ENCODE measurements around the gene STAC2.

Gene STAC2

GRCh38 chr17:39209317-39210092 is 16.2 kb downstream of the STAC2 start:
- DNase-seq: peak; percentile 62

- no peak for DNase-seq
These were observed 16.9 kb downstream of the STAC2 start for GRCh38 chr17:39208893-39209292.

- DNase-seq: no peak
These were observed 17.6 kb downstream of the STAC2 start for GRCh38 chr17:39208136-39208535.

- no peak for DNase-seq
These were observed 20.6 kb downstream of the STAC2 start for GRCh38 chr17:39205112-39205526.

- DNase-seq: no peak
These were observed 21.5 kb downstream of the STAC2 start for GRCh38 chr17:39204245-39204644.

- no peak for DNase-seq
These were observed 24.7 kb downstream of the STAC2 start for GRCh38 chr17:39200957-39201510.

GRCh38 chr17:39200070-39200879 is 25.5 kb downstream of the STAC2 start, which contains the start of gene RPL19:
Gene RPL19 (plus strand): TSS chr17:39200283. CDS start chr17:39200345, 62 bp downstream.
- peak; percentile 72 for DNase-seq

GRCh38 chr17:39199820-39200069 is 26.0 kb downstream of the STAC2 start:
- DNase-seq: peak; percentile 78

GRCh38 chr17:39198186-39198566 is 27.6 kb downstream of the STAC2 start:
- DNase-seq: no peak

- DNase-seq: peak; percentile 67
These were observed 28.2 kb downstream of the STAC2 start, which contains the start of gene CACNB1 for GRCh38 chr17:39197380-39198185. Gene CACNB1 (minus strand): TSS chr17:39197669. CDS start chr17:39197495, 174 bp downstream.

GRCh38 chr17:39196808-39197291 is 28.9 kb downstream of the STAC2 start:
- DNase-seq: no peak

- no peak for DNase-seq
These were observed 29.4 kb downstream of the STAC2 start for GRCh38 chr17:39196241-39196807.

- no peak for DNase-seq
These were observed 30.1 kb downstream of the STAC2 start for GRCh38 chr17:39195568-39196160.

- DNase-seq: no peak
These were observed 30.7 kb downstream of the STAC2 start for GRCh38 chr17:39194985-39195524.

- DNase-seq: no peak
These were observed 31.4 kb downstream of the STAC2 start for GRCh38 chr17:39194089-39194984.

- no peak for DNase-seq
These were observed 32.4 kb downstream of the STAC2 start for GRCh38 chr17:39193346-39193745.

GRCh38 chr17:39192901-39193300 is 32.8 kb downstream of the STAC2 start:
- no peak for DNase-seq

GRCh38 chr17:39191750-39192510 is 33.8 kb downstream of the STAC2 start:
- DNase-seq: no peak

- DNase-seq: no peak
These were observed 38.5 kb downstream of the STAC2 start for GRCh38 chr17:39187152-39187830.
